ENCODE measurements around the gene ZNF546.

The ZNF546 gene

DNA sequence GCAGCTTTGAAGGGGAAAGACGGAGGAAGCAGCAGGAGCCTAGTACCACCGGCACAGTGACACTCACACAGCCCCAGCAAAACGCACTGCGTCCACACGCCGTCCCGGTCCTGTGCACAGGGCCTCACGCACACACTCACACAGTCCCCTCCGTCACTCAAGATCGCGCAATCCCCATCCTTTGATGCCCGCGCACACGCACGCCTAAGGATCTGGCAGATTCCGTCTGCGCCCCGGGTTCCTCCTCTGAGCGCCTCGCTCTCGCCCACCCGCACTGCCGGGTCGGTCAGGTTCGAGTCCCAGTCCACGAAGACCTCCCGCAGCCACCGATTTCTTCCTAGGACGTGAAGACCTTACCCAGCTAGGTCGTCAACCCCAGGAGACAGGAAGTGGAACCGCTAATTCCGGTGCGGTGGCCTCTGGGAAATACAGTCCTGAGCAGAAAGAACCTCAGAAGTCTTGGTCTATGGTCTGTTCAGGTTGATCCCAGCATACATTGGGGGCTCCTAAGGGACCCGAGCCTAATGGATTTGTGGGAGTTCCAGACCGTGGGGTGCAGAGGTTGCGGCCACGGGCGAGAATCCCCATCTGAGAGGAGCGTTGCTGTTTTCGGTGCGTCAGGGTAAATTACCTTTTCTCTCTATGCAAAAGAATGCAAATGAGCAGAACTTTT, 59.1 kb downstream of the ZNF546 start, which contains the start of gene ZNF780B:
TSS of gene ZNF780B (minus strand) at position 400 of the 673 bp plus-strand sequence. CDS start 5,899 bp downstream, outside the sequence.
- peak; percentile 63 for DNase-seq (ENCODE audit: low read depth, low spot score)

DNA sequence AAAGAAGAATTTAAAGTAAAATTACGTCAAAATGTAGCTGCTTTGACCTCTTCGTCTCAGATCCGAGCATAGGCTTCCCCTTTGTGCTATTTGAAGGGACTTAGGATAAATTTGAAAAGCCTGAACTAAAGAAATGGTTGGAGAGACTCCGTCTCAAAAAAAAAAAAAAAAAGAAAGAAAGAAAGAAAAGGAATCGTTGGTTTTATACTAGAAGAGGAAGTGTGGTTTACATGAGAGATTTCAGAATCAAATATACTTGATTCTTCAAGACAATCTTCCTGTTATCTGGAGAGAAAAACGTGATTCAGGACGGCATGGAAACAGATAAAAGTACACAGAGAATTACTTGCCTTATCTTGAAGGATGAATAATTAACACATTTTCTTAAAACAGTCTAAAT, 59.6 kb downstream of the ZNF546 start:
- no peak for DNase-seq (ENCODE audit: low read depth, low spot score)

DNA sequence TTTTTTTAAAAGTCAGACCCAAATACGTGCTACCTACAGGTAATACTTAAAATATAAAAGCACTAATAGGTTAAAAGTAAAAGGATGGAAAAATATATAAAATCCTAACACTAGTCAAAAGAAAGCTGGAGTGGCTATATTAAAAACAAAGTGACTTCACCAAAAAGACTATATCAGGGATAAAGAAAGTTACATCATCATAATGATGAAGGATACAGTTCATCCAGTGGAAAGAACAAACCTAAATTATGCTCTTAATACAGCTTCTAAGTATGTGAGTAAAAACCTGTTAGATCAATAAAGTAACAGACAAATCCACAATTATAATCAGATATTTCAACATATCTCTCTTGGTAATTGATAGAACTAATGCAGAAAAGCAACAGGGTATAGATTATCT, 60.3 kb downstream of the ZNF546 start:
- no peak for DNase-seq (ENCODE audit: low read depth, low spot score)

DNA sequence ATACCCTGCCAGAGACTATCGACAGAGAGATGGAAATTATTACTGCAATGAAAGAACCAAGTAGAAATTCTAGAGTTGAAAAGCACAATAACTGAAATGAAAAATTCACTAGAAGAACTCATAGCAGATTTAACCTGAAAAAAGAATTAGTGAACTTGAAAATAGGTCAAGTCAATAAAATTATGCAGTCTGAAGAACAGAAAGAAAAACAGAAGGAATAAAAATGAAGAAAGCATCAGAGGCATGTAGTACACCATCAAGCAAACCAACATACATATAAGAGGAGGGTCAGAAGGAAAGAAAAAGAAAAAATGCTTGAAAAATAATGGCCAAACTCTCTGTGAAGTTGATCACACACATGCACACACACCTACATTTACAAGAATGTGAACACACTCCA, 62.8 kb downstream of the ZNF546 start:
- DNase-seq (ENCODE audit: low read depth, low spot score) = no peak

DNA sequence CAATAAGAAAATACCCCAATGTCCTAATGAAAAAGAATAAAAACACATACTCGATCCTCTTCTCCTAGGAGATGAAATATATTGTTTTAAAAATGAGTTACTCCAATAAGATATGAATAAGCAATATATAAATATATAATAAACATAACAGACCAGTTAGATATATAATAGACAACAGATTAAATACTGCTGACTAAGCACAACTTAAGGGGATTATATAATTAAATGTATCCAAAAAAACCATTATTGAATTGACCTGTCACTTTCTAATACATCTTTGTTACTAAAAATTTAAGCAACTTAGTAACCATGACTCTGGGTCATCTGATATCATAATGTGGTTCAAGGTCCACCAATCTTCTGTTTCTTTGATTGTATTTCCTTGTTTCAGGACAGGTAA, 73.2 kb downstream of the ZNF546 start:
- DNase-seq (ENCODE audit: low read depth, low spot score) = no peak
